ENCODE data around the gene GRK1.
A peak's percentile ranks its signal among the peaks of the same experiment; 100 is the strongest.

Gene GRK1

GRCh38 chr13:113775451-113776145 lies 108.6 kb downstream of the GRK1 start:
- no peak for DNase-seq (ENCODE audit: low spot score)

- DNase-seq (ENCODE audit: low spot score), result no peak
Observed at GRCh38 chr13:113776231-113777125, 109.5 kb downstream of the GRK1 start.

- DNase-seq (ENCODE audit: low spot score), result peak; percentile 64
Observed at GRCh38 chr13:113777311-113778260, 110.6 kb downstream of the GRK1 start.

- DNase-seq (ENCODE audit: low spot score), result no peak
Observed at GRCh38 chr13:113781571-113781970, 114.6 kb downstream of the GRK1 start.

- DNase-seq (ENCODE audit: low spot score), result no peak
Observed at GRCh38 chr13:113782472-113782871, 115.5 kb downstream of the GRK1 start.

GRCh38 chr13:113783200-113783881 lies 116.3 kb downstream of the GRK1 start:
- DNase-seq (ENCODE audit: low spot score), result no peak

GRCh38 chr13:113783966-113784644 lies 117.1 kb downstream of the GRK1 start:
- no peak for DNase-seq (ENCODE audit: low spot score)

- DNase-seq (ENCODE audit: low spot score), result no peak
Observed at GRCh38 chr13:113784645-113785024, 117.6 kb downstream of the GRK1 start.

- peak; percentile 75 for DNase-seq (ENCODE audit: low spot score)
Observed at GRCh38 chr13:113785051-113786010, 118.3 kb downstream of the GRK1 start.

GRCh38 chr13:113786262-113786841 lies 119.3 kb downstream of the GRK1 start:
- no peak for DNase-seq (ENCODE audit: low spot score)
